Stomach (tissue), 4 donors: ENCODE measurements around the gene SORL1.

ENCODE experiments used
- EP300 ChIP-seq: sonication (generic); formaldehyde crosslinking; IDR thresholded peaks from one replicate; pipeline ENCODE4 v1.6.1; 2017; ENCODE audit warnings: antibody characterized with exemption
- TF ChIP-seq, protein P1 (sequence below), 7 experiments: fragments of 450-650 bp in 4 of 7; fragments of 200-600 bp in 3 of 7; sonication (generic) in 3 of 7; IDR thresholded peaks; one replicate each; pipeline ENCODE4 v1.5.1; 2016 to 2019; ENCODE audit warnings: antibody characterized with exemption in 7 of 7, control low read depth in 2 of 7, mild to moderate bottlenecking in 1 of 7

DNA sequence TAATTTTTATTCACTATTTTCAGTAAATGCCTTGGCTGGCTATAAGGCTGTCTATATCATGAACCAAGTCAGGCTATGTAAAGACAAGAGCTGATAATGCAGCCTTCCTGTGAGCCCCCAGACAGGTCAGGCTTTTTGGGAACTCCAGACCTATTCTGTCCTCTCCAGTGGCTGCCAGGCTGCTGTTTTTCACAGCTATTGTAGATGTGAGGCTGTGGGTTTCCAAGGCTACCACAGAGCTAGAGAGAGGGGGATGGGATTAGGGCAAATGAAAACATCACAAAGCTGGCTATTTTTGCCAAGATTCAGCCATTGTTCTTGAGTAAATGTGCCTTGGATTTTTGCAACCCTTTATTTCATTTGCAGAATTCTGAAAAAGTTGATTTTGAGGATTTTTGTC is 56.3 kb downstream of the SORL1 start:
- TF ChIP-seq, protein P1, sequence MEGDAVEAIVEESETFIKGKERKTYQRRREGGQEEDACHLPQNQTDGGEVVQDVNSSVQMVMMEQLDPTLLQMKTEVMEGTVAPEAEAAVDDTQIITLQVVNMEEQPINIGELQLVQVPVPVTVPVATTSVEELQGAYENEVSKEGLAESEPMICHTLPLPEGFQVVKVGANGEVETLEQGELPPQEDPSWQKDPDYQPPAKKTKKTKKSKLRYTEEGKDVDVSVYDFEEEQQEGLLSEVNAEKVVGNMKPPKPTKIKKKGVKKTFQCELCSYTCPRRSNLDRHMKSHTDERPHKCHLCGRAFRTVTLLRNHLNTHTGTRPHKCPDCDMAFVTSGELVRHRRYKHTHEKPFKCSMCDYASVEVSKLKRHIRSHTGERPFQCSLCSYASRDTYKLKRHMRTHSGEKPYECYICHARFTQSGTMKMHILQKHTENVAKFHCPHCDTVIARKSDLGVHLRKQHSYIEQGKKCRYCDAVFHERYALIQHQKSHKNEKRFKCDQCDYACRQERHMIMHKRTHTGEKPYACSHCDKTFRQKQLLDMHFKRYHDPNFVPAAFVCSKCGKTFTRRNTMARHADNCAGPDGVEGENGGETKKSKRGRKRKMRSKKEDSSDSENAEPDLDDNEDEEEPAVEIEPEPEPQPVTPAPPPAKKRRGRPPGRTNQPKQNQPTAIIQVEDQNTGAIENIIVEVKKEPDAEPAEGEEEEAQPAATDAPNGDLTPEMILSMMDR (IDR thresholded peaks at IDR 0.05): no peak
- no peak for TF ChIP-seq EP300
